Measurements from ENCODE around the gene HMG20B. TPM values are rescaled to one million over a fixed set of nuclear protein-coding genes. Genes with fewer than 3 reads are reported as not detected.

The HMG20B gene
- total RNA-seq, 1 donor from 2014 or later: 149 TPM

DNA sequence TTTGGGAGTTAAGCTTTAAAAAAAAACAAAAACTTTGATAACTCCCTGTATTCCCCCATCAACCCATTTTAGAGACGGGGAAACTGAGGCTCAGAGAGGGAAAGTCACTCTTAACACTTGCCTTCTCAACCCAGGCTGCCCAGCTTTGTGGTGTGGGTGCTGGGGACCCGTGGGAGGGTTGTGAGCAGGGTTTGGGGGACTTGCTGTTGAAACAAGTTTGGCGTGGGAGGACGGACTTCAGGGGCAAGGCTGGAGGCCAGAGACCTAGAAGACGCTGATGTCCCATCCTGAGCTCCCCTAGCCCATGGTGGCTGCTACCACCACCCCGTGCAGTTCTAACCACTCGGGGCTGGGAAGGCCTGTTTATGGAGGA is 54.6 kb downstream of the HMG20B start:
- TF ChIP-seq, protein P1, sequence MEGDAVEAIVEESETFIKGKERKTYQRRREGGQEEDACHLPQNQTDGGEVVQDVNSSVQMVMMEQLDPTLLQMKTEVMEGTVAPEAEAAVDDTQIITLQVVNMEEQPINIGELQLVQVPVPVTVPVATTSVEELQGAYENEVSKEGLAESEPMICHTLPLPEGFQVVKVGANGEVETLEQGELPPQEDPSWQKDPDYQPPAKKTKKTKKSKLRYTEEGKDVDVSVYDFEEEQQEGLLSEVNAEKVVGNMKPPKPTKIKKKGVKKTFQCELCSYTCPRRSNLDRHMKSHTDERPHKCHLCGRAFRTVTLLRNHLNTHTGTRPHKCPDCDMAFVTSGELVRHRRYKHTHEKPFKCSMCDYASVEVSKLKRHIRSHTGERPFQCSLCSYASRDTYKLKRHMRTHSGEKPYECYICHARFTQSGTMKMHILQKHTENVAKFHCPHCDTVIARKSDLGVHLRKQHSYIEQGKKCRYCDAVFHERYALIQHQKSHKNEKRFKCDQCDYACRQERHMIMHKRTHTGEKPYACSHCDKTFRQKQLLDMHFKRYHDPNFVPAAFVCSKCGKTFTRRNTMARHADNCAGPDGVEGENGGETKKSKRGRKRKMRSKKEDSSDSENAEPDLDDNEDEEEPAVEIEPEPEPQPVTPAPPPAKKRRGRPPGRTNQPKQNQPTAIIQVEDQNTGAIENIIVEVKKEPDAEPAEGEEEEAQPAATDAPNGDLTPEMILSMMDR (IDR thresholded peaks at IDR 0.05): no peak
- no peaks in the 10 kb centered on the region for H3K9me3 ChIP-seq
- H3K27me3 ChIP-seq: no peaks in the 10 kb centered on the region
- H3K4me3 ChIP-seq: peak overlapping the region in 1 of 2 donors; percentile 33
- H3K36me3 ChIP-seq: peaks cover 19 to 34% of the 10 kb centered on the region in 2 donors
- intact Hi-C loops (cut with DNase I): loop anchor here (1.0 to 2.0 kb wide), 4 partner anchors 55 to 845 kb away; partner anchors contain the start of genes FZR1, HMG20B, PIP5K1C and SGTA
- H3K4me1 ChIP-seq: peaks cover 10 to 15% of the 10 kb centered on the region in 2 donors
- DNase-seq (ENCODE audit: low spot score in 2 of 2): no peak
- peak overlapping the region; percentile 38 to 93 for H3K27ac ChIP-seq

Other genes with a start within 250 kb of the HMG20B start
- 194 TPM for gene NFIC, start 206.4 kb upstream of the HMG20B start, total RNA-seq
- gene SMIM24, start 92.4 kb upstream of the HMG20B start, total RNA-seq: not detected
- not detected for gene SMIM44, start 89.5 kb upstream of the HMG20B start, total RNA-seq
- gene DOHH, start 72.3 kb upstream of the HMG20B start, total RNA-seq: 40.9 TPM
- 56.8 TPM for gene FZR1, start 66.6 kb upstream of the HMG20B start, total RNA-seq
- not detected for gene TEKTIP1, start 33.8 kb upstream of the HMG20B start, total RNA-seq
- gene MFSD12, start 15.4 kb upstream of the HMG20B start, total RNA-seq: 133 TPM
- 6.1 TPM for gene GIPC3, start 12.5 kb downstream of the HMG20B start, total RNA-seq
- gene TBXA2R, start 33.9 kb downstream of the HMG20B start, total RNA-seq: 37.8 TPM
- gene CACTIN, start 53.8 kb downstream of the HMG20B start, total RNA-seq: 57.6 TPM
- gene PIP5K1C, start 127.5 kb downstream of the HMG20B start, total RNA-seq: 87.3 TPM
- 12.6 TPM for gene TJP3, start 135.4 kb downstream of the HMG20B start, total RNA-seq
- 58.9 TPM for gene APBA3, start 188.7 kb downstream of the HMG20B start, total RNA-seq
- 34.9 TPM for gene MRPL54, start 189.7 kb downstream of the HMG20B start, total RNA-seq
- not detected for gene RAX2, start 199.3 kb downstream of the HMG20B start, total RNA-seq
- gene MATK, start 213.4 kb downstream of the HMG20B start, total RNA-seq: not detected